ENCODE data around the gene MTOR.

DNA sequence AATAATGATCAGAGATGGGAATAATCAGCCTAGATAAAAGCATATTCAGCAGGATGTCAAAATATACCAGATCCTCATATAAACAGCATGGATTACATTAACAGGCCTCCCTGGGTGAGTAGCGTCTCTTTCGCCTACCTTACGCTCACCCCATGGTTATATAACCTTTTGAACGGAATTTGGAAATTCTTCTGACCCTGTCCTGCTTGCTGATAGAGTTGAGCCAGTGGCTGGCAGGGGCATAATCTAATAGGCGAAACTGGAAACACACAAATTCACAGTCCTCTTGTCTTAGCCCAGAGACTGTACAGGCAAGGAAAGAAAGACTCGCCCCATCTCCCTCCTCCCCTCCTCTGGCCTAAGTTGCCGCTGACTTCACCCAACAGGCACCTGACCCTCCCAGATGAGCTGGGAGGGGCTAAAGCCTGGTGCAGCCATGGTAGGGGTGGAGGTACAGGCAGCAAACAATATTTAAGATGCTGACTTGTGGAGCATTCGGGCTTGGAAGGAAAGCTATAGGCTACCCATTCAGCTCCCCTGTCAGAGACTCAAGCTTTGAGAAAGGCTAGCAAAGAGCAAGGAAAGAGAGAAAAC lies 73.4 kb downstream of the MTOR start, which contains the start of gene ANGPTL7:
- TF ChIP-seq, protein P1, sequence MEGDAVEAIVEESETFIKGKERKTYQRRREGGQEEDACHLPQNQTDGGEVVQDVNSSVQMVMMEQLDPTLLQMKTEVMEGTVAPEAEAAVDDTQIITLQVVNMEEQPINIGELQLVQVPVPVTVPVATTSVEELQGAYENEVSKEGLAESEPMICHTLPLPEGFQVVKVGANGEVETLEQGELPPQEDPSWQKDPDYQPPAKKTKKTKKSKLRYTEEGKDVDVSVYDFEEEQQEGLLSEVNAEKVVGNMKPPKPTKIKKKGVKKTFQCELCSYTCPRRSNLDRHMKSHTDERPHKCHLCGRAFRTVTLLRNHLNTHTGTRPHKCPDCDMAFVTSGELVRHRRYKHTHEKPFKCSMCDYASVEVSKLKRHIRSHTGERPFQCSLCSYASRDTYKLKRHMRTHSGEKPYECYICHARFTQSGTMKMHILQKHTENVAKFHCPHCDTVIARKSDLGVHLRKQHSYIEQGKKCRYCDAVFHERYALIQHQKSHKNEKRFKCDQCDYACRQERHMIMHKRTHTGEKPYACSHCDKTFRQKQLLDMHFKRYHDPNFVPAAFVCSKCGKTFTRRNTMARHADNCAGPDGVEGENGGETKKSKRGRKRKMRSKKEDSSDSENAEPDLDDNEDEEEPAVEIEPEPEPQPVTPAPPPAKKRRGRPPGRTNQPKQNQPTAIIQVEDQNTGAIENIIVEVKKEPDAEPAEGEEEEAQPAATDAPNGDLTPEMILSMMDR (IDR thresholded peaks at IDR 0.05), result no peak
- no peak for TF ChIP-seq POLR2A (IDR thresholded peaks at IDR 0.05)

Data from vagina (tissue), 2 donors.